ENCODE results near the gene C17orf113.

DNA sequence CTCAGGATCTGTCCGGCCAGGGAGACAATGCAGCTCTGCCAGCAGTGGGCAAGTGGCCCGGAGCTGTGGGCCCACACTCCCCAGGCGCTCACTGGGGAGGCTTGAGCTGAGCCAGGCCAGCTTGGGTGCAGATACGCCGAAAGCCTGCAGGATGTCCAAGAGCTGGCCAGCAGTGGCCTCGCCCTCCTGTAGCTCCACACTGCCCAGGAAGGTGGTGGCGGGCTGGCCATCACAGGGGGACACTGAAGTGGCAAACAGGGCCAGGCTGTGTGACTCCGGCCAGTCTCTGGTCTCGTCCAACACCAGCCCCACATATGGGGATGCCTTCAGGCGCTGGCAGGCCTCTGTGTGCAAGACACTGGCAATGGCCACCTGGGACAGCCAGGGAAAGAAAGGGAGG, 9.6 kb downstream of the C17orf113 start:
- TF ChIP-seq, protein P1, sequence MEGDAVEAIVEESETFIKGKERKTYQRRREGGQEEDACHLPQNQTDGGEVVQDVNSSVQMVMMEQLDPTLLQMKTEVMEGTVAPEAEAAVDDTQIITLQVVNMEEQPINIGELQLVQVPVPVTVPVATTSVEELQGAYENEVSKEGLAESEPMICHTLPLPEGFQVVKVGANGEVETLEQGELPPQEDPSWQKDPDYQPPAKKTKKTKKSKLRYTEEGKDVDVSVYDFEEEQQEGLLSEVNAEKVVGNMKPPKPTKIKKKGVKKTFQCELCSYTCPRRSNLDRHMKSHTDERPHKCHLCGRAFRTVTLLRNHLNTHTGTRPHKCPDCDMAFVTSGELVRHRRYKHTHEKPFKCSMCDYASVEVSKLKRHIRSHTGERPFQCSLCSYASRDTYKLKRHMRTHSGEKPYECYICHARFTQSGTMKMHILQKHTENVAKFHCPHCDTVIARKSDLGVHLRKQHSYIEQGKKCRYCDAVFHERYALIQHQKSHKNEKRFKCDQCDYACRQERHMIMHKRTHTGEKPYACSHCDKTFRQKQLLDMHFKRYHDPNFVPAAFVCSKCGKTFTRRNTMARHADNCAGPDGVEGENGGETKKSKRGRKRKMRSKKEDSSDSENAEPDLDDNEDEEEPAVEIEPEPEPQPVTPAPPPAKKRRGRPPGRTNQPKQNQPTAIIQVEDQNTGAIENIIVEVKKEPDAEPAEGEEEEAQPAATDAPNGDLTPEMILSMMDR (IDR thresholded peaks at IDR 0.05) = no peak
- no peak for TF ChIP-seq POLR2A (IDR thresholded peaks at IDR 0.05)

All from esophagus squamous epithelium (tissue), 4 donors.